ENCODE results near the gene EIF4E3. TPM values are rescaled to one million over a fixed set of nuclear protein-coding genes. Genes with fewer than 3 reads are reported as not detected.

Gene EIF4E3
- total RNA-seq, 2 donors from 2014 or later: 19.2 to 26.0 TPM

- no peaks in the 10 kb centered on the region for H3K36me3 ChIP-seq
- intact Hi-C loops (cut with DNase I): no loop called here
These were observed 14.2 kb downstream of the EIF4E3 start for GRCh38 chr3:71710906-71711494.

GRCh38 chr3:71709908-71710511 lies 15.2 kb downstream of the EIF4E3 start:
- Histone ChIP-seq H3K4me3 (no peak overlapping the region), H3K36me3 (no peaks in the 10 kb centered on the region), H3K4me1 (replicated peaks) (no peaks in the 10 kb centered on the region), H3K9me3 (no peaks in the 10 kb centered on the region), H3K27ac (no peak overlapping the region), H3K27me3 (replicated peaks; ENCODE audit: insufficient read depth) (no peaks in the 10 kb centered on the region)
- TF ChIP-seq POLR2AphosphoS5 (IDR thresholded peaks at IDR 0.05) (no peak), POLR2A (IDR thresholded peaks at IDR 0.05) (no peak), CTCF (IDR thresholded peaks at IDR 0.05) (no peak)
- intact Hi-C loops (cut with DNase I): no loop called here
- no peak for DNase-seq (ENCODE audit: low spot score)
- WGBS: 88% methylated on average over 9 of the region's 9 CpGs

More at GRCh38 chr3:71710906-71711494, 14.2 kb downstream of the EIF4E3 start:
- no peak for DNase-seq (ENCODE audit: low spot score)
- Histone ChIP-seq H3K4me3 (no peak overlapping the region), H3K27me3 (replicated peaks; ENCODE audit: insufficient read depth) (no peaks in the 10 kb centered on the region), H3K9me3 (no peaks in the 10 kb centered on the region), H3K27ac (no peak overlapping the region), H3K4me1 (replicated peaks) (no peaks in the 10 kb centered on the region)
- no peak for TF ChIP-seq POLR2A (IDR thresholded peaks at IDR 0.05)
- TF ChIP-seq CTCF (IDR thresholded peaks at IDR 0.05): peak; percentile 35 to 78 (median 60)
- peak; percentile 17 for TF ChIP-seq POLR2AphosphoS5 (IDR thresholded peaks at IDR 0.05)
- 30% methylated on average over 1 of the region's 1 CpG for WGBS

GRCh38 chr3:71708476-71709105 lies 16.6 kb downstream of the EIF4E3 start:
- intact Hi-C loops (cut with DNase I): no loop called here
- WGBS: 75% methylated on average over 7 of the region's 7 CpGs

GRCh38 chr3:71707595-71707994 lies 17.6 kb downstream of the EIF4E3 start:
- Histone ChIP-seq H3K9me3 (no peaks in the 10 kb centered on the region), H3K4me3 (no peak overlapping the region), H3K36me3 (no peaks in the 10 kb centered on the region), H3K27ac (no peak overlapping the region), H3K4me1 (replicated peaks) (no peaks in the 10 kb centered on the region), H3K27me3 (replicated peaks; ENCODE audit: insufficient read depth) (no peaks in the 10 kb centered on the region)
- no peak for DNase-seq (ENCODE audit: low spot score)
- intact Hi-C loops (cut with DNase I): no loop called here
- WGBS: 87% methylated on average over 5 of the region's 5 CpGs
- TF ChIP-seq POLR2AphosphoS5 (IDR thresholded peaks at IDR 0.05) (no peak), CTCF (IDR thresholded peaks at IDR 0.05) (no peak), POLR2A (IDR thresholded peaks at IDR 0.05) (no peak)

More at GRCh38 chr3:71708476-71709105, 16.6 kb downstream of the EIF4E3 start:
- Histone ChIP-seq H3K27ac (no peak overlapping the region), H3K4me1 (replicated peaks) (no peaks in the 10 kb centered on the region), H3K36me3 (no peaks in the 10 kb centered on the region), H3K27me3 (replicated peaks; ENCODE audit: insufficient read depth) (no peaks in the 10 kb centered on the region), H3K9me3 (no peaks in the 10 kb centered on the region), H3K4me3 (no peak overlapping the region)
- DNase-seq (ENCODE audit: low spot score): no peak
- no peak for TF ChIP-seq POLR2A (IDR thresholded peaks at IDR 0.05)
- no peak for TF ChIP-seq CTCF (IDR thresholded peaks at IDR 0.05)
- TF ChIP-seq POLR2AphosphoS5 (IDR thresholded peaks at IDR 0.05): no peak
